Mesothelial cell of epicardium (in vitro differentiated cells): ENCODE results near the gene KTN1. TPM values are rescaled to one million over a fixed set of nuclear protein-coding genes. Genes with fewer than 3 reads are reported as not detected.

ENCODE experiments used
- DNase-seq, 2 experiments: peaks; one replicate each; pipeline ENCODE4 v3.0.0; 2021; ENCODE audit warnings: low spot score in 2 of 2; ENCODE audit not compliant: unreplicated experiment in 2 of 2
- H3K27ac Mint-ChIP-seq: 2 replicates; pipeline ENCODE4 v1.8.0; 2021; ENCODE audit warnings: mixed read lengths
- H3K27me3 Mint-ChIP-seq: 2 replicates; pipeline ENCODE4 v1.8.0; 2021; ENCODE audit warnings: low read depth, mixed read lengths
- H3K36me3 Mint-ChIP-seq: 2 replicates; pipeline ENCODE4 v1.8.0; 2021; ENCODE audit warnings: mixed read lengths
- H3K4me1 Mint-ChIP-seq: 2 replicates; pipeline ENCODE4 v1.8.0; 2021; ENCODE audit warnings: mixed read lengths
- H3K4me3 Mint-ChIP-seq: 2 replicates; pipeline ENCODE4 v1.8.0; 2021; ENCODE audit warnings: mild to moderate bottlenecking, moderate library complexity, mixed read lengths
- H3K9me3 Mint-ChIP-seq: 2 replicates; pipeline ENCODE4 v1.8.0; 2021; ENCODE audit warnings: mixed read lengths
- total RNA-seq: library from RNA; stranded (reverse); gene quantifications from 3 replicates; pipeline ENCODE4 v1.2.1, GENCODE V29; 2021
- TF ChIP-seq, protein P1 (sequence below): fragments of 200-600 bp; sonication (generic); IDR thresholded peaks from one replicate; pipeline ENCODE4 v1.5.0; 2021; ENCODE audit warnings: antibody characterized with exemption; ENCODE audit not compliant: unreplicated experiment

Gene KTN1
- total RNA-seq, 1 donor from 2014 or later, result 153 TPM

DNA sequence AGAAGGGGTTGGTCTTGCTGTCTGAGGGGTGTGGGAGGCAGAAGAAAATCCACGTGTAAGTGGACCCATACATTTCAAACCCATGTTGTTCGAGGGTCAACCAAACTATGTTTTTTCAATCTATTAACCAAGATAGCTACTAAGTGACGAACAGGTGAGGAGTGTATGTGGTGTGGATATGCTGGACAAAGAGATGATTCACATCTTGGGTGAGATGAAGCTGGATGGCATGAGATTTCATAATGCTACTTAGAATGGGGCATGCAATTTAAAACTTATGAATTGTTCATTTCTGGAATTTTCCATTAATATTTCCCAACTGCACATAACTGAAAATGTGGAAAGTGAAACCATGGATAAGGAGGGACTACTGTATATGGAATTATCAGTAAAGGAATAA, 17.9 kb upstream of the KTN1 start:
- Mint-ChIP-seq H3K4me3 (no peak overlapping the region), H3K27ac (no peak overlapping the region), H3K4me1 (peaks cover 4% of the 10 kb centered on the region), H3K9me3 (no peaks in the 10 kb centered on the region), H3K36me3 (peaks cover 5% of the 10 kb centered on the region), H3K27me3 (no peaks in the 10 kb centered on the region)
- TF ChIP-seq, protein P1, sequence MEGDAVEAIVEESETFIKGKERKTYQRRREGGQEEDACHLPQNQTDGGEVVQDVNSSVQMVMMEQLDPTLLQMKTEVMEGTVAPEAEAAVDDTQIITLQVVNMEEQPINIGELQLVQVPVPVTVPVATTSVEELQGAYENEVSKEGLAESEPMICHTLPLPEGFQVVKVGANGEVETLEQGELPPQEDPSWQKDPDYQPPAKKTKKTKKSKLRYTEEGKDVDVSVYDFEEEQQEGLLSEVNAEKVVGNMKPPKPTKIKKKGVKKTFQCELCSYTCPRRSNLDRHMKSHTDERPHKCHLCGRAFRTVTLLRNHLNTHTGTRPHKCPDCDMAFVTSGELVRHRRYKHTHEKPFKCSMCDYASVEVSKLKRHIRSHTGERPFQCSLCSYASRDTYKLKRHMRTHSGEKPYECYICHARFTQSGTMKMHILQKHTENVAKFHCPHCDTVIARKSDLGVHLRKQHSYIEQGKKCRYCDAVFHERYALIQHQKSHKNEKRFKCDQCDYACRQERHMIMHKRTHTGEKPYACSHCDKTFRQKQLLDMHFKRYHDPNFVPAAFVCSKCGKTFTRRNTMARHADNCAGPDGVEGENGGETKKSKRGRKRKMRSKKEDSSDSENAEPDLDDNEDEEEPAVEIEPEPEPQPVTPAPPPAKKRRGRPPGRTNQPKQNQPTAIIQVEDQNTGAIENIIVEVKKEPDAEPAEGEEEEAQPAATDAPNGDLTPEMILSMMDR, result no peak
- no peak for DNase-seq

DNA sequence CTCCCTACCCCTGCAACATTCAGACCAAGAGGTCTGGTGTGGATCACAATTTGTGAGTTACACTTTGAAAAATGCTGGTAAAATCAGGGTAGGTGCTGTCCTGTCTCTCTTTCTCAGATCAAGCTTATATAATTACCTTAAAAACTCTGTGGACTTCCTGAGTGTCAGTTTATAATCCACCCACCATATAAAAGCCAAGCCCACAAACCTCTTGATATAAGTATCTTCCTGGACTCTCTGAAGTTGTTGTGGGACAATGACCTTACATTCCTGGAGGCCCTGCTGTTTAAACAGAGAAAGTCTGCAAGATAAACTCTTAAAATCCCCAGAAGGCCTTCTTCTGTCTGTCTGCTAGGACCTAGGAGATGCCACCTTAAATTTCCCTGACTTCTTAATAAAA, 11.4 kb upstream of the KTN1 start:
- H3K9me3 Mint-ChIP-seq, result no peaks in the 10 kb centered on the region
- no peaks in the 10 kb centered on the region for H3K27me3 Mint-ChIP-seq
- no peaks in the 10 kb centered on the region for H3K36me3 Mint-ChIP-seq
- peaks cover 24% of the 10 kb centered on the region for H3K4me1 Mint-ChIP-seq
- H3K27ac Mint-ChIP-seq, result no peak overlapping the region
- TF ChIP-seq, protein P1, result no peak
- DNase-seq, result no peak
- H3K4me3 Mint-ChIP-seq, result no peak overlapping the region

DNA sequence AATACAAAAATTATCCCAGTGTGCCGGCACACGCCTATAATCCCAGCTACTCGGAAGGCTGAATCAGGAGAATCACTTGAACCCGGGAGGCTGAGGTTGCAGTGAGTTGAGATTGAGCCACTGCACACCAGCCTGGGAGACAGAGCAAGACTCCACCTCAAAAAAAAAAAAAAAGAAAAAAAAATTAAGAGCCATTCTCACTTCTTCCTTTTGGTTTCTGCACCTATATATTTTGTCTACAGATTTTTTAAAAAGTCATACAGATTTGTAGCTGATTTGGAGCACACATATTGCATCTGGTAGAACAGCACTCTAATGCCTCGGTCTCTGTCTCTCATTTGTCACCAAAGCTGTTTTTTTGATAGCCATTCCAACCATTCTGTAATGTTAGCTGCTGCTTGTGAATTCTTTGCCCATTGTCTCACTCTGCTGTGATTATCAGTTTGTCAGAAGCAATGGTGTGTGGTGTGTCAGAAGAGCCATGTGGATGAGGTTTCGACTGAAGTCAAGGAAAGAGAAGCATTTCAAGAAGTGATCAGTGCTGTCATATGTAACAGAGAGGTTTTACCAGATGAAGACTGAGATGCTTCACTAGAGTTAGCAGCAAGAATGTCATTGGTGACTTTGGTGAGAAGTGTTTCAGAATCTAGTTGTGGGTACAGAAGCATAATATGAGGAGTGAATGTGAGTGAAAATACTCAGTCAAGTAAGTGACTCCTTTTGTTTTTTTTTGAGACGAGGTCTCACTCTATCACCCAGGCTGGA, 8.7 kb upstream of the KTN1 start:
- peaks cover 24% of the 10 kb centered on the region for H3K4me1 Mint-ChIP-seq
- no peak for DNase-seq
- H3K9me3 Mint-ChIP-seq, result no peaks in the 10 kb centered on the region
- H3K27me3 Mint-ChIP-seq, result no peaks in the 10 kb centered on the region
- H3K27ac Mint-ChIP-seq, result no peak overlapping the region
- TF ChIP-seq, protein P1, result no peak
- no peak overlapping the region for H3K4me3 Mint-ChIP-seq
- H3K36me3 Mint-ChIP-seq, result no peaks in the 10 kb centered on the region

DNA sequence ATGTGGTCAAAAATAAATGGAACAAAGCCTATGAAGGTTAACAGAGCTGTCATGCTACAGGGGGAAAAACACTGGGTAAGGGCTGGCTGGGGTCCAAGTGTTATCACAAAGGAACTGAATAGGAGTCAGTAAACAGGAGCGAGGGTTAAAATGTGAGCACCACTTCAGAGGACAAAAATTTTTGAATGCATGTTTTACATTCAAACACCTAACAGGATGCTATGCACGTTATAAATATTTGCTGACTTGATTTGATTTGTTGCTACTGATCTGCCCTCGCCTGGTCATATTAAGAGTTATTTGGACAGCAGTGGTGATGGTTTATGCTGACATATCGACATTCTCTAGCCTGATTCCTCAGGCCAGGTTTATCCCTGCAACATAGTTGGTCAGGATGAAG, 7.4 kb upstream of the KTN1 start:
- H3K27ac Mint-ChIP-seq, result no peak overlapping the region
- no peaks in the 10 kb centered on the region for H3K36me3 Mint-ChIP-seq
- no peak overlapping the region for H3K4me3 Mint-ChIP-seq
- no peak for DNase-seq
- no peaks in the 10 kb centered on the region for H3K27me3 Mint-ChIP-seq
- TF ChIP-seq, protein P1, result no peak
- no peaks in the 10 kb centered on the region for H3K9me3 Mint-ChIP-seq
- H3K4me1 Mint-ChIP-seq, result peaks cover 29% of the 10 kb centered on the region

DNA sequence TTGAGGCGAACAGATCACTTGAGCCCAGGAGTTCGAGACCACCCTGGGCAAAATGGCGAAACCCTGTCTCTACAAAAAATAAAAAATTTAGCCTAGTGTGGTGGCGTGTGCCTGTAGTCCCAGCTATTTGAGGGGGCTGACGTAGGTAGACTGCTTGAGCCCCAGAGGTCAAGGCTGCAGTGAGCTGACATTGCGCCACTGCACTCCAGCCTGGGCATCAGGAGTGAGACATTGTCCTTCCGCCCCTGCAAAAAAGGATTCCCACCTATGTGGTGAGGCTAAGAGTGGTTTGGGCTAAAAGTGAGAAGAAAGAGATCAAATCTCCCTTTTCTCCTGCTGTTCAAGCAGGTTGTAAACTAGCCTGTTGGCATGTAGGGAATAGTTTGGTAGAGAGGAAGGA, 5.0 kb upstream of the KTN1 start:
- no peak overlapping the region for H3K27ac Mint-ChIP-seq
- no peak for DNase-seq
- no peaks in the 10 kb centered on the region for H3K27me3 Mint-ChIP-seq
- H3K36me3 Mint-ChIP-seq, result no peaks in the 10 kb centered on the region
- TF ChIP-seq, protein P1, result no peak
- no peaks in the 10 kb centered on the region for H3K9me3 Mint-ChIP-seq
- no peak overlapping the region for H3K4me3 Mint-ChIP-seq
- peaks cover 34% of the 10 kb centered on the region for H3K4me1 Mint-ChIP-seq
